C4-2B (cell line): ENCODE measurements around the gene SDCBP2.

ENCODE experiments used
- H3K27ac ChIP-seq: fragments of 450-650 bp; 2 replicates; pipeline ENCODE4 v1.5.1; 2017
- CTCF ChIP-seq: fragments of 450-650 bp; conservative IDR thresholded peaks from 2 replicates; pipeline ENCODE4 v1.5.1; 2017; ENCODE audit warnings: mild to moderate bottlenecking
- ZFX ChIP-seq: fragments of 450-650 bp; IDR thresholded peaks from 2 replicates; pipeline ENCODE4 v1.6.1; 2017

Gene SDCBP2

DNA sequence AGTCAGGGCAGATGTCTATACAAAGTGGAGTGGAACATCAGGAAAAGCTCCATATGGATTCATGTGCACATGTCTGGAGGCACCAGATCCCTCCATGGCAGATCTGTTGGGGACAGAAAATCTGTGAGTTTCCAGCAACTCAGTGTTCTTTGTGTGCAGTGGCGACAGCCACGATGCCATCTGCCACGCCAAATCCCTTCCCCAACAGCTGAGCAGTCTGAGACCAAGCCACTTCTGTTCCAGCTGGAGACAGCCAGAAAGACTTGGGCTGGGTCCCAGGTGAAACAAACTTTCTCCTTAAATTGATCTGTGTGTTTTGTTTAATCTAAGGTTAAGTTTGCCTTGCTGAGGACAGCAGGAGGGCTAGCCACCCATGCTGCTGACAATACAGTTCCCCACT lies 41.0 kb upstream of the SDCBP2 start:
- peak overlapping the region; percentile 49 for H3K27ac ChIP-seq
- TF ChIP-seq ZFX = no peak
- no peak for TF ChIP-seq CTCF

DNA sequence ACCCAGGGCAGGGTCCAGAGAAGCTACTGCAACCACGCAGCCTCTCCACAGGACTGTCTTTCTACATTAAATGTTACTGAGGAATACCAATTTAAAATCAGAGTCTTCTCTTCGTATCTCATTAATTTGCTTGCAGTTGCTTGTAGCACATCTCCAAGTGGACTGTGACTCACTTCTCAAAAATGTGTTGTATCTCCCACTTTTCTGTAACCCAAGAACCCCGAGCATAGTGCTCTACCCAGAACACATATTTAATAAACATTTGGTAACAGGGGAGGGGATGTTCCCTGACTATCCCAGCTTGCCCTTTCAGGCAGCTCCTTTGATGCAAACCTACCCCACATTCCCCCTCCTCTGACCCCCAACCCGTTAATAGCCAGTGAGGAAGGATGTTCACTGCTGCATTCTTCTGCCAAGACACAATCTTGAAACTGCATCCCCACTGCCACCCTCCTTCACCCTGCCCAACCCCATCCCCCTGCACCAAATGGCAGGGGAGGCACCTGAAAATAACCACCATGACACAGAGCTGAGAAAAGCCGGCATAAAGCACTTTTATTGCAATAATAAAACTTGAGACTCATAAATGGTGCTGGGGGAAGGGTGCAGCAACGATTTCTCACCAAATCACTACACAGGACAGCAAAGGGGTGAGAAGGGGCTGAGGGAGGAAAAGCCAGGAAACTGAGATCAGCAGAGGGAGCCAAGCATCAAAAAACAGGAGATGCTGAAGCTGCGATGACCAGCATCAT lies 39.7 kb upstream of the SDCBP2 start:
- TF ChIP-seq CTCF = no peak
- no peak for TF ChIP-seq ZFX
- no peak overlapping the region for H3K27ac ChIP-seq

DNA sequence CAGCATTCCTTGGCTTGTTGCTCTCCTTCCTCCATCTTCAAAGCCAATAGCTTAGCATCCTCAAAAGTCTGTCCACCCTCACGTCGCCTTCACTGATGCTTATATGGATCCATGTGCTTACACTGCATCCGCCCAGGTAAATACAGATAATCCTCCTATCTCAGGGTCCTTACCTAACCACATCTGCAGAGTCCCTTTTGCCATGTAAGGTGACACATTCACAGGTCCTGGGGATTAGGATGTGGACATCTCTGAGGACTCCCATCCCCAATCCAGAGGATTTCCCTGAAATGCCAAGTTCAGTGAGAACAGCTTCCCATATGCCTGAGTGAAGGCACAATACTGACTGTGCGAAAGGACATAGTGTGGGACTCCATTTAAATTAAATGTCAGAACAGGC lies 38.5 kb upstream of the SDCBP2 start:
- TF ChIP-seq CTCF (no peak), ZFX (no peak)
- H3K27ac ChIP-seq = no peak overlapping the region

DNA sequence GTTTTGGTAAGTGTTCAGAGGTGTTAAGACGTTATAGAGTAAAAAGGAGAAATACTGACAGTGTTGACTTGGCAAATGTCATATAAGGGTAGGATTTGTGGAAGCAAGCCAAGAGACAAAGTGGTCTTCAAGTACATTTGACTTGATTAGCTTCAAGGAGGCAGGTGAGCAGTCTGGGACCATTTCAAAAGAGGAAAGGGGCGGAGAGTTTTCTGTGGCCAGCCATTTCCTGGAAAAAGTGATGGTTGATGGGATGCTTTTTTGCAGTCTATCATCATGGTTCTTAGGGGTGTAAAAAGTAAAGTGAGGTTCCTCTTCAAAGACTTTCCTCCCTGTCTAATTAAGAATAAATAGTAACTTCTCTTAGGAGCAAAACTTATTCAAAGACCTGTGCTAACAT lies 35.2 kb upstream of the SDCBP2 start:
- no peak overlapping the region for H3K27ac ChIP-seq
- TF ChIP-seq ZFX (no peak), CTCF (no peak)

GRCh38 chr20:1363522-1363921 lies 34.6 kb upstream of the SDCBP2 start:
- TF ChIP-seq CTCF (no peak), ZFX (no peak)
- H3K27ac ChIP-seq = no peak overlapping the region

DNA sequence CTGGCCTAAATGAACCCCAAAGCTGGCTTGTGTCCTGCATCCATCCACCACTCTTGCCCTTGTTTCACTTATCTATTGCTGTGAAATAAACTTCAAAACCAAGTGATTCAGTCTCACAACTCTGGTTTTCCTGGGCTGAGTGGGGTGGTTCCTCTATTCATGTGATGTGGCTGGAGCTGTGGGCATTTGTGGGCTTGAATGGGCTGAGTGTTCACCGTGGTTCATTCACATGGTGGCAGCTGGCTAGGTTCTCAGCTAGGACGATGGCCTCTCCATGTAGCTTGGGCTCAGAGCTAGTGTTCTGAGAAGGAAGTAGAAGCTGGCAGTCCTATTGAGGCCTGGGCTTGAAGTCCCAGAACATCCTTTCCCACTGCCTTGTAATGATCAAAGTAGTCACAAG lies 33.5 kb upstream of the SDCBP2 start:
- TF ChIP-seq CTCF = no peak
- no peak for TF ChIP-seq ZFX
- no peak overlapping the region for H3K27ac ChIP-seq

DNA sequence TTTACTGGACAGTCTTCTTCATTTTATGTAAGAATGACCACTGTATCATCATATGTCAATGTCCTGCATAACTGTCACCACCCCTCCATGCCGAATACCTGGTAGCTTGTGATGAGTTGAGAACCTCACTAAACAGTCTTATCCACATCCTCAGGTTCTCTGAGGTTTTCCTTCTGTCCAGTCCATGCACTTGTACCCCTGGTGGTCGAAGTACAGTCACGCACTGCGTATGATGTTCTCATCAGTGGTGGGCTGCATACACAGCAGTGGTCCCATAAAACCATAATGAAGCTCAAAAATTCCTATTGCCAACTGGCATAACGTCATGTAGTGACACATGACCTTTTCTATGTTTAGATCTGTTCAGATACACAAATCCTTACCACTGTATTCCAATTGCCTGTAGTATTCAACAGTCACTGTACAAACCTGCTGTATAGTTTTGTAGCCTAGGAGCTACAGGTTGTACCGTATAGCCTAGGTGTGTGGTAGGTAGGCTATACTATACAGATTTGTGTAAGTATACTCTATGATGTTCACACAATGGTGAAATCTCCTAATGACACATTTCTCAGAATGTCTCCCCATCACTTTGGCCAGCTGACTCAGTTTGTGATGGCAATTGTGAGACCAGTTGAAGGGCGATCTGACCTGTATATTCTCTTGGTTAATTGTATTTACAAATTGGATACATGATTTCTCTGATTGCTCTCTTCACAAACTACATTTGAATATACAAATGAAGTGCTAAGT lies 31.3 kb upstream of the SDCBP2 start:
- no peak for TF ChIP-seq ZFX
- no peak for TF ChIP-seq CTCF
- H3K27ac ChIP-seq = no peak overlapping the region
